HG02763 (cell line): Measurements from ENCODE around the gene PGAP6.
"Not testable (repeated sequence)": the region's sequence is repeated elsewhere in the genome, so short reads cannot be mapped to it uniquely, and the experiment has no call there.

Experiments
- ATAC-seq: cut with Tn5 transposase; IDR thresholded peaks from one replicate; pipeline ENCODE4 v1.9.1; 2021; ENCODE audit warnings: mild to moderate bottlenecking, moderate library complexity; ENCODE audit not compliant: unreplicated experiment

Gene PGAP6

GRCh38 chr16:333406-334094 lies 48.2 kb downstream of the PGAP6 start:
- no peak for ATAC-seq

- not testable (repeated sequence) for ATAC-seq
Measured at GRCh38 chr16:331181-331814, 50.5 kb downstream of the PGAP6 start.

- ATAC-seq: no peak
Measured at GRCh38 chr16:330741-331140, 51.0 kb downstream of the PGAP6 start.

GRCh38 chr16:325375-326145 lies 56.2 kb downstream of the PGAP6 start:
- ATAC-seq: no peak

- ATAC-seq: no peak
Measured at GRCh38 chr16:324451-325334, 57.1 kb downstream of the PGAP6 start.

- no peak for ATAC-seq
Measured at GRCh38 chr16:324201-324450, 57.7 kb downstream of the PGAP6 start.

- no peak for ATAC-seq
Measured at GRCh38 chr16:322476-323143, 59.2 kb downstream of the PGAP6 start.

- ATAC-seq: no peak
Measured at GRCh38 chr16:321532-321931, 60.2 kb downstream of the PGAP6 start.
